ENCODE measurements around the gene LYSMD2. TPM values are rescaled to one million over a fixed set of nuclear protein-coding genes. Genes with fewer than 3 reads are reported as not detected.
A peak's percentile ranks its signal among the peaks of the same experiment; 100 is the strongest.

The LYSMD2 gene
- total and polyA plus RNA-seq, 2 of the 8 experiments (the other 6 are each of a cell fraction or from before 2014, with no cell fraction given), result 2.2 to 2.7 TPM

- POLR2A ChIA-PET (ENCODE audit: partially characterized antibody), result interaction anchor here (2.0 kb wide), 1 partner anchor 127 kb away, joined by 7 read pairs; no protein-coding TSS in a partner anchor
- no peak overlapping the region for H2BK15ac ChIP-seq (ENCODE audit: low read length)
Observed at GRCh38 chr15:51776952-51777569, 39.6 kb upstream of the LYSMD2 start.

More at GRCh38 chr15:51776952-51777569, 39.6 kb upstream of the LYSMD2 start:
- Histone ChIP-seq H3K4me1 (replicated peaks in 1 of 4; ENCODE audit: control insufficient read depth in 3 of 4, insufficient read depth in 4 of 4, low read length in 3 of 4) (peaks cover 0 to 2% (median 0%) of the 10 kb centered on the region in 4 experiments; a peak in 2 of 7 replicates), H4K20me1 (replicated peaks in 1 of 2; ENCODE audit: control insufficient read depth in 1 of 2, insufficient read depth in 2 of 2, low read length in 2 of 2) (no peaks in the 10 kb centered on the region), H2AFZ (ENCODE audit: low read length) (0 out of 2 replicates have a peak overlapping the region, but pooled peaks have one; percentile 18), H3K27me3 (replicated peaks in 1 of 4; ENCODE audit: control insufficient read depth in 3 of 4, extremely low read depth in 1 of 4, insufficient read depth in 3 of 4, low read length in 3 of 4) (no peaks in the 10 kb centered on the region), H3K14ac (ENCODE audit: insufficient read length) (no peak overlapping the region), H3K4me3 (ENCODE audit: extremely low read depth in 1 of 4, insufficient read depth in 2 of 4, low read depth in 3 of 4, low read length in 4 of 4) (no peak overlapping the region), H3K9me3 (ENCODE audit: insufficient read depth in 2 of 2, low read depth in 1 of 2, low read length in 1 of 2) (no peaks in the 10 kb centered on the region), H3K23ac (ENCODE audit: insufficient read length) (no peak overlapping the region), H3K4ac (replicated peaks; ENCODE audit: insufficient read length, low read depth, low read length) (no peak overlapping the region), H2BK12ac (ENCODE audit: low read depth, low read length) (no peak overlapping the region), H3K9ac (replicated peaks in 1 of 4; ENCODE audit: extremely low read depth in 1 of 4, low read depth in 3 of 4, low read length in 3 of 4) (no peak overlapping the region), H3K79me1 (ENCODE audit: low read depth, low read length) (no peaks in the 10 kb centered on the region), H2BK120ac (replicated peaks; ENCODE audit: low read depth, low read length) (no peak overlapping the region), H4K8ac (ENCODE audit: extremely low read depth, insufficient read depth, low read length) (no peak overlapping the region), H3K36me3 (ENCODE audit: control insufficient read depth in 2 of 4, insufficient read depth in 4 of 4, low read length in 3 of 4) (no peaks in the 10 kb centered on the region), H2BK5ac (ENCODE audit: low read depth, low read length) (no peak overlapping the region), H3K79me2 (ENCODE audit: control insufficient read depth in 1 of 2, insufficient read depth in 2 of 2, low read length in 2 of 2) (no peaks in the 10 kb centered on the region), H2AK5ac (ENCODE audit: low read depth, low read length) (no peak overlapping the region), H3K18ac (ENCODE audit: extremely low read depth, low read length) (no peak overlapping the region), H3K23me2 (ENCODE audit: low read depth, low read length) (no peaks in the 10 kb centered on the region), H2BK20ac (ENCODE audit: low read length) (no peak overlapping the region), H3K4me2 (ENCODE audit: insufficient read depth in 1 of 2, low read depth in 2 of 2, low read length in 2 of 2) (no peak overlapping the region), H3K27ac (ENCODE audit: low read depth, low read length) (no peak overlapping the region), H4K5ac (ENCODE audit: insufficient read length, low read depth, low read length) (no peak overlapping the region), H3K56ac (replicated peaks; ENCODE audit: insufficient read length, low read depth, low read length) (no peak overlapping the region), H4K91ac (replicated peaks; ENCODE audit: insufficient read length, low read length) (no peak overlapping the region)
- WGBS, 2 experiments (ENCODE audit: extremely low coverage in 1 of 2, insufficient coverage in 1 of 2, insufficient read length in 1 of 2, insufficient replicate concordance in 2 of 2, low coverage in 1 of 2, low lambda C conversion rate in 2 of 2, missing lambda C conversion rate in 1 of 2), result 52% methylated on average over 6 of the region's 6 CpGs; no CpG with 5 or more reads in 1 of the 2 experiments
- TF ChIP-seq CHD1 (IDR thresholded peaks at IDR 0.05; ENCODE audit: low read depth, low read length) (no peak), CEBPB (IDR thresholded peaks at IDR 0.05; ENCODE audit: low read depth, low read length) (peak; percentile 54; the same call in 1 of the 2 replicates), RAD21 (IDR thresholded peaks at IDR 0.05 in 1 of 2, conservative IDR thresholded peaks at IDR 0.05 in 1 of 2; ENCODE audit: low read depth in 2 of 2, low read length in 2 of 2) (peak; percentile 61 to 71), MAFK (IDR thresholded peaks at IDR 0.05; ENCODE audit: low read depth, low read length) (0 out of 2 replicates have a peak, but pooled peaks have one; percentile 20), SIRT6 (IDR thresholded peaks at IDR 0.05; ENCODE audit: low read length) (no peak)
- TF ChIP-seq, protein P1, sequence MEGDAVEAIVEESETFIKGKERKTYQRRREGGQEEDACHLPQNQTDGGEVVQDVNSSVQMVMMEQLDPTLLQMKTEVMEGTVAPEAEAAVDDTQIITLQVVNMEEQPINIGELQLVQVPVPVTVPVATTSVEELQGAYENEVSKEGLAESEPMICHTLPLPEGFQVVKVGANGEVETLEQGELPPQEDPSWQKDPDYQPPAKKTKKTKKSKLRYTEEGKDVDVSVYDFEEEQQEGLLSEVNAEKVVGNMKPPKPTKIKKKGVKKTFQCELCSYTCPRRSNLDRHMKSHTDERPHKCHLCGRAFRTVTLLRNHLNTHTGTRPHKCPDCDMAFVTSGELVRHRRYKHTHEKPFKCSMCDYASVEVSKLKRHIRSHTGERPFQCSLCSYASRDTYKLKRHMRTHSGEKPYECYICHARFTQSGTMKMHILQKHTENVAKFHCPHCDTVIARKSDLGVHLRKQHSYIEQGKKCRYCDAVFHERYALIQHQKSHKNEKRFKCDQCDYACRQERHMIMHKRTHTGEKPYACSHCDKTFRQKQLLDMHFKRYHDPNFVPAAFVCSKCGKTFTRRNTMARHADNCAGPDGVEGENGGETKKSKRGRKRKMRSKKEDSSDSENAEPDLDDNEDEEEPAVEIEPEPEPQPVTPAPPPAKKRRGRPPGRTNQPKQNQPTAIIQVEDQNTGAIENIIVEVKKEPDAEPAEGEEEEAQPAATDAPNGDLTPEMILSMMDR (IDR thresholded peaks at IDR 0.05; ENCODE audit: control extremely low read depth in 1 of 3, insufficient read depth in 1 of 3, low read depth in 1 of 3, low read length in 3 of 3), result peak in 2 of 3 experiments; percentile 85 to 87; a peak in 3 of 4 replicates
- FAIRE-seq, result peak; percentile 95
- peak in 1 of 2 experiments; percentile 63 for DNase-seq (ENCODE audit: low read depth in 1 of 2, low spot score in 2 of 2)
- CTCF ChIA-PET (ENCODE audit: partially characterized antibody), result interaction anchor here (0.7 to 9.8 kb wide), 68 partner anchors 9 to 301 kb away, joined by 3 to 243 read pairs (median 6); partner anchors contain the start of genes LYSMD2 and SCG3

All from H1 (cell line).